Chondrocyte (in vitro differentiated cells): Measurements from ENCODE around the gene FAM83F. TPM values are rescaled to one million over a fixed set of nuclear protein-coding genes. Genes with fewer than 3 reads are reported as not detected.

Experiments
- DNase-seq: peaks from one replicate; pipeline ENCODE4 v3.0.0; 2021; ENCODE audit warnings: mixed read lengths, low spot score
- H3K27ac Mint-ChIP-seq: one replicate; pipeline ENCODE4 v1.8.0; 2021; ENCODE audit warnings: mild to moderate bottlenecking, moderate library complexity, mixed read lengths; ENCODE audit not compliant: unreplicated experiment
- H3K27me3 Mint-ChIP-seq: 2 replicates; pipeline ENCODE4 v1.8.0; 2021; ENCODE audit warnings: low read depth, mixed read lengths
- H3K36me3 Mint-ChIP-seq: 2 replicates; pipeline ENCODE4 v1.8.0; 2021; ENCODE audit warnings: low read depth, mixed read lengths
- H3K4me1 Mint-ChIP-seq: 2 replicates; pipeline ENCODE4 v1.8.0; 2021; ENCODE audit warnings: low read depth, mild to moderate bottlenecking, mixed read lengths
- H3K4me3 Mint-ChIP-seq: one replicate; pipeline ENCODE4 v1.8.0; 2021; ENCODE audit warnings: mild to moderate bottlenecking, moderate library complexity, mixed read lengths; ENCODE audit not compliant: unreplicated experiment
- H3K9me3 Mint-ChIP-seq: 2 replicates; pipeline ENCODE4 v1.8.0; 2021; ENCODE audit warnings: low read depth, mixed read lengths
- CTCF ChIP-seq: fragments of 200-600 bp; sonication (generic); IDR thresholded peaks from 2 replicates; pipeline ENCODE4 v1.5.0; 2021; ENCODE audit warnings: antibody characterized with exemption, mild to moderate bottlenecking, moderate library complexity
- total RNA-seq: library from RNA; stranded (reverse); gene quantifications from 3 replicates; pipeline ENCODE4 v1.2.1, GENCODE V29; 2021

The FAM83F gene
- total RNA-seq, 1 donor from 2014 or later, result 0.22 TPM

- TF ChIP-seq CTCF, result no peak
- no peak for DNase-seq
- no peak overlapping the region for H3K27ac Mint-ChIP-seq
- no peak overlapping the region for H3K4me3 Mint-ChIP-seq
- H3K36me3 Mint-ChIP-seq, result no peaks in the 10 kb centered on the region
- H3K4me1 Mint-ChIP-seq, result no peaks in the 10 kb centered on the region
- H3K9me3 Mint-ChIP-seq, result no peaks in the 10 kb centered on the region
- H3K27me3 Mint-ChIP-seq, result no peaks in the 10 kb centered on the region
Measured at GRCh38 chr22:40020956-40021355, 26.2 kb downstream of the FAM83F start.

- Mint-ChIP-seq H3K4me3 (no peak overlapping the region), H3K27ac (no peak overlapping the region)
Measured at GRCh38 chr22:40021401-40022000, 26.7 kb downstream of the FAM83F start.

GRCh38 chr22:40022536-40023240, 27.9 kb downstream of the FAM83F start:
- Mint-ChIP-seq H3K4me3 (no peak overlapping the region), H3K36me3 (no peaks in the 10 kb centered on the region), H3K9me3 (no peaks in the 10 kb centered on the region), H3K27ac (no peak overlapping the region), H3K4me1 (no peaks in the 10 kb centered on the region), H3K27me3 (no peaks in the 10 kb centered on the region)
- TF ChIP-seq CTCF, result no peak
- peak; percentile 59 for DNase-seq

More at GRCh38 chr22:40021401-40022000, 26.7 kb downstream of the FAM83F start:
- H3K9me3 Mint-ChIP-seq, result no peaks in the 10 kb centered on the region
- TF ChIP-seq CTCF, result no peak
- no peaks in the 10 kb centered on the region for H3K27me3 Mint-ChIP-seq
- DNase-seq, result peak; percentile 72
- H3K36me3 Mint-ChIP-seq, result no peaks in the 10 kb centered on the region
- H3K4me1 Mint-ChIP-seq, result no peaks in the 10 kb centered on the region

- DNase-seq, result no peak
- Mint-ChIP-seq H3K9me3 (no peaks in the 10 kb centered on the region), H3K4me3 (no peak overlapping the region), H3K27ac (no peak overlapping the region), H3K27me3 (no peaks in the 10 kb centered on the region), H3K36me3 (no peaks in the 10 kb centered on the region), H3K4me1 (no peaks in the 10 kb centered on the region)
- TF ChIP-seq CTCF, result no peak
Measured at GRCh38 chr22:40023341-40023841, 28.6 kb downstream of the FAM83F start.

GRCh38 chr22:40024201-40025061, 29.7 kb downstream of the FAM83F start:
- Mint-ChIP-seq H3K4me1 (no peaks in the 10 kb centered on the region), H3K4me3 (no peak overlapping the region), H3K9me3 (no peaks in the 10 kb centered on the region)

More at GRCh38 chr22:40024201-40025061, 29.7 kb downstream of the FAM83F start:
- Mint-ChIP-seq H3K27me3 (no peaks in the 10 kb centered on the region), H3K27ac (no peak overlapping the region), H3K36me3 (no peaks in the 10 kb centered on the region)
- TF ChIP-seq CTCF, result peak; percentile 98
- no peak for DNase-seq
